DND-41 (cell line): ENCODE measurements around the gene ZNF214.
"Not testable (repeated sequence)": the region's sequence is repeated elsewhere in the genome, so short reads cannot be mapped to it uniquely, and the experiment has no call there.

ENCODE experiments used
- ATAC-seq: fragments of 200-7000 bp; cut with Tn5 transposase; 3 replicates; pipeline ENCODE4 v1.9.1; 2021; ENCODE audit warnings: low read depth; ENCODE audit not compliant: insufficient read depth
- DNase-seq: peaks from one replicate; pipeline ENCODE4 v3.0.0-alpha.2; 2020
- H2AFZ ChIP-seq: 2 replicates; pipeline ENCODE4 v1.6.0; 2012; ENCODE audit warnings: low read depth, low read length
- H3K27ac ChIP-seq: 2 replicates; pipeline ENCODE4 v1.5.1; 2012; ENCODE audit warnings: low read length, inconsistent platforms
- H3K27me3 ChIP-seq: fragments of 200-600 bp; sonication (generic); 2 replicates; pipeline ENCODE4 v1.6.0; 2012; ENCODE audit warnings: low read length, mild to moderate bottlenecking, inconsistent platforms; ENCODE audit not compliant: insufficient read depth, poor library complexity
- H3K36me3 ChIP-seq: 2 replicates; pipeline ENCODE4 v1.5.1; 2012; ENCODE audit warnings: low read length, inconsistent platforms; ENCODE audit not compliant: insufficient read depth
- H3K4me1 ChIP-seq: 2 replicates; pipeline ENCODE4 v1.5.1; 2012; ENCODE audit warnings: mild to moderate bottlenecking, low read length; ENCODE audit not compliant: insufficient read depth
- H3K4me2 ChIP-seq: 2 replicates; pipeline ENCODE4 v1.6.0; 2012; ENCODE audit warnings: mild to moderate bottlenecking, moderate library complexity, low read length, inconsistent platforms; ENCODE audit not compliant: insufficient read depth
- H3K4me3 ChIP-seq, 2 experiments: fragments of 200-600 bp in 1 of 2; shearing (Covaris generic) in 1 of 2; 2 replicates each; pipeline ENCODE4 v1.5.1; 2012 to 2016; ENCODE audit warnings: inconsistent platforms in 2 of 2, low read length in 2 of 2, mild to moderate bottlenecking in 2 of 2, low read depth in 1 of 2, moderate library complexity in 1 of 2
- H3K79me2 ChIP-seq: 2 replicates; pipeline ENCODE4 v1.6.0; 2012; ENCODE audit warnings: low read length, inconsistent platforms; ENCODE audit not compliant: insufficient read depth
- H3K9ac ChIP-seq: 2 replicates; pipeline ENCODE4 v1.6.0; 2012; ENCODE audit warnings: low read depth, mild to moderate bottlenecking, inconsistent platforms, low read length, moderate library complexity
- H3K9me3 ChIP-seq: 2 replicates; pipeline ENCODE4 v1.5.1; 2012; ENCODE audit warnings: low read length, moderate library complexity, mild to moderate bottlenecking, inconsistent platforms; ENCODE audit not compliant: insufficient read depth, severe bottlenecking
- H4K20me1 ChIP-seq: 2 replicates; pipeline ENCODE4 v1.6.0; 2012; ENCODE audit warnings: low read length; ENCODE audit not compliant: insufficient read depth
- CTCF ChIP-seq: IDR thresholded peaks from 2 replicates; pipeline ENCODE4 v1.5.1; 2012; ENCODE audit warnings: borderline replicate concordance, low read length, moderate library complexity, mild to moderate bottlenecking; ENCODE audit not compliant: poor library complexity, severe bottlenecking; ENCODE audit errors: extremely low read depth
- EZH2 ChIP-seq: IDR thresholded peaks from 3 replicates; pipeline ENCODE4 v1.6.1; 2012; ENCODE audit warnings: borderline replicate concordance, low read depth, mild to moderate bottlenecking, moderate library complexity, low read length, inconsistent platforms; ENCODE audit not compliant: severe bottlenecking

The ZNF214 gene

GRCh38 chr11:6979365-6979764 lies 40.8 kb downstream of the ZNF214 start:
- DNase-seq, result no peak
- Histone ChIP-seq H2AFZ (no peak overlapping the region), H4K20me1 (no peaks in the 10 kb centered on the region), H3K9ac (no peak overlapping the region), H3K27me3 (no peaks in the 10 kb centered on the region), H3K4me1 (no peaks in the 10 kb centered on the region), H3K36me3 (no peaks in the 10 kb centered on the region), H3K79me2 (no peaks in the 10 kb centered on the region), H3K9me3 (no peaks in the 10 kb centered on the region), H3K27ac (no peak overlapping the region), H3K4me2 (no peak overlapping the region), H3K4me3 (no peak overlapping the region)
- ATAC-seq, result no peak
- TF ChIP-seq EZH2 (no peak), CTCF (no peak)

- H3K79me2 ChIP-seq, H3K27ac ChIP-seq, ATAC-seq: not testable (repeated sequence)
Observed at GRCh38 chr11:6969854-6970253, 50.3 kb downstream of the ZNF214 start.

GRCh38 chr11:6968816-6969215 lies 51.3 kb downstream of the ZNF214 start:
- H3K36me3 ChIP-seq, result no peaks in the 10 kb centered on the region
- no peak for ATAC-seq

More at GRCh38 chr11:6969854-6970253, 50.3 kb downstream of the ZNF214 start:
- DNase-seq, H3K4me1 ChIP-seq, H3K4me2 ChIP-seq, H3K36me3 ChIP-seq, H3K27me3 ChIP-seq, H3K9me3 ChIP-seq, H4K20me1 ChIP-seq, H3K9ac ChIP-seq, H2AFZ ChIP-seq, H3K4me3 ChIP-seq: not testable (repeated sequence)

GRCh38 chr11:6962673-6963072 lies 57.5 kb downstream of the ZNF214 start:
- DNase-seq (no peak), ATAC-seq (no peak)
- Histone ChIP-seq H3K4me3 (no peak overlapping the region), H3K4me1 (no peaks in the 10 kb centered on the region), H2AFZ (no peak overlapping the region), H3K9ac (no peak overlapping the region), H3K27ac (no peak overlapping the region), H3K9me3 (no peaks in the 10 kb centered on the region), H3K4me2 (no peak overlapping the region), H3K27me3 (no peaks in the 10 kb centered on the region), H4K20me1 (no peaks in the 10 kb centered on the region), H3K79me2 (no peaks in the 10 kb centered on the region), H3K36me3 (peaks cover 4% of the 10 kb centered on the region; the same call in 1 of the 2 replicates)
- TF ChIP-seq CTCF, result no peak
- TF ChIP-seq EZH2, result no peak

More at GRCh38 chr11:6968816-6969215, 51.3 kb downstream of the ZNF214 start:
- H3K27me3 ChIP-seq, result no peaks in the 10 kb centered on the region
- no peaks in the 10 kb centered on the region for H3K9me3 ChIP-seq
- TF ChIP-seq CTCF (no peak), EZH2 (no peak)
- no peaks in the 10 kb centered on the region for H3K79me2 ChIP-seq
- no peak overlapping the region for H3K4me3 ChIP-seq
- H3K4me1 ChIP-seq, result no peaks in the 10 kb centered on the region
- H4K20me1 ChIP-seq, result no peaks in the 10 kb centered on the region
- H2AFZ ChIP-seq, result no peak overlapping the region
- no peak overlapping the region for H3K9ac ChIP-seq
- H3K4me2 ChIP-seq, result no peak overlapping the region
- no peak overlapping the region for H3K27ac ChIP-seq
- no peak for DNase-seq
